ENCODE measurements around the gene IPPK.

Gene IPPK

GRCh38 chr9:92682269-92682668, 12.3 kb upstream of the IPPK start:
- H3K36me3 ChIP-seq (ENCODE audit: control insufficient read depth in 1 of 2, insufficient read depth in 2 of 2, low read length in 2 of 2) = no peaks in the 10 kb centered on the region
- no peak overlapping the region for H3K27ac ChIP-seq (ENCODE audit: low read length)
- no peaks in the 10 kb centered on the region for H3K27me3 ChIP-seq (ENCODE audit: low read depth, low read length)
- no peaks in the 10 kb centered on the region for H3K9me3 ChIP-seq (ENCODE audit: control insufficient read depth in 1 of 2, low read length in 2 of 2)
- no peaks in the 10 kb centered on the region for H3K4me1 ChIP-seq (ENCODE audit: control insufficient read depth in 1 of 2, insufficient read depth in 2 of 2, low read length in 2 of 2)
- H3K4me3 ChIP-seq (ENCODE audit: low read depth in 1 of 2, low read length in 2 of 2) = no peak overlapping the region

DNA sequence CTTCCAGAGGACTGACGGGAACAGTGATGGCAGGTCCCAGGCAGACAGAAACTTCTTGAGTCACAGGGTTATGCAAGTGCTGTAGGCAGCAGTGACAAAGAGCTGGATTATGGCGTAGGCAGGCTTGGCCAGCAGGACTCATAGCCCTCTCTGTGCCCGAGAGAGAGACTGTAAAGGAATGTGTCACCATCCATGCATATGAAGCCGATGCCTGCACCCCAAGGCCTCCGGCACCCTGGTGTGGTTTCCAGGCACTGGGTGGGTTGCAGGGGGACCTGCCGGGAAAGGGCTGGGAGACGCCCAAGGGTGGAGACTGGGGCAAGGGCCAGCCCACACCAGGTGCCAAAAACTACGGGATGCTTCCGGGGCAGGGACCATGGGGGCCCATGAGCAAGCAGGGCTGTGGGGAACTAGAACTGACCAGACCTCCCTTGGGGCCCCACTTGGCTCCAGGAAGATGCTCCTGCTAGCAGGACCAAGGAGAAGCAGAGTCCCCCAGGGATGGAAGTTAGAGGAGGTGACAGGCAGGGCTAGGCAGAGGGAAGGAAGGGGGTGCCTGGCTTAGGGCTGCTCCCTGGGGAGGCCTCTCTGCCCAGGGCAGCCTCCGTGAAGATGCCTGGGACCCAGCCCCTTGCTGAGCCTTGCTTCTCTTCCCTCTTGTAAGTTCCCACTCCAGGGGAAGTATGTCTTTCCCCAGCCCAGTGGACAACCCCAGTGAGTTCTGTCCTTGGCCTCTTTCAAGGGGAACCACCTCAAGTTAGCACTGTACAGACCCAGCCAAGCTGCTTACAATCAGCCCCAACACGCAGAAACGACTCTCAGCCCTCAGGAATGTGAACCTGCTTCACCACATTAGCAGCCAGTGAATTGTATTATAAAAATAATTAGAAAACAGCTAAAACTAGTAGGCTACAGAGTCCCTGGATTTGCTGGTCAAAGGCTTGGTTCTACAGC, 10.5 kb upstream of the IPPK start:
- Histone ChIP-seq H3K27me3 (ENCODE audit: low read depth, low read length) (no peaks in the 10 kb centered on the region), H3K4me1 (ENCODE audit: control insufficient read depth in 1 of 2, insufficient read depth in 2 of 2, low read length in 2 of 2) (no peaks in the 10 kb centered on the region), H3K36me3 (ENCODE audit: control insufficient read depth in 1 of 2, insufficient read depth in 2 of 2, low read length in 2 of 2) (no peaks in the 10 kb centered on the region), H3K4me3 (ENCODE audit: low read depth in 1 of 2, low read length in 2 of 2) (no peak overlapping the region), H3K27ac (ENCODE audit: low read length) (no peak overlapping the region), H3K9me3 (ENCODE audit: control insufficient read depth in 1 of 2, low read length in 2 of 2) (no peaks in the 10 kb centered on the region)

- no peaks in the 10 kb centered on the region for H3K27me3 ChIP-seq (ENCODE audit: low read depth, low read length)
These were observed 9.7 kb upstream of the IPPK start for GRCh38 chr9:92679413-92680165.

DNA sequence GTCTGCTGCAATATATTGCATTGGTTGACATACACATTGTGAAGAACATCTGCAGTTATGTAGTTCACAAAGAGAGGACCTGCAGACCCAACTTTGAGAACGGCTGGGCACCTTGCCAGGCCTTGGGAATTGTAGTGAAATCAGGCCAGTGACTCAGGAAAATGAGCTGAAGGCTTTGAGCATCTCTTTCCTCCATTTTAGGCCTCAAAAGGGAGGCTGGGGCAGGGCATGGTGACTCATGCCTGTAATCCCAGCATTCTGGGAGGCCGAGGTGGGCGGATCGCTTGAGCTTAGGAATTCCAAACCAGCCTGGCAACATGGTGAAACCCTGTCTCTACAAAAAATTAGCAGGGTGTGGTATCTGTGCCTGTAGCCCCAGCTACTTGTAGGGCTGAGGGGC, 1.4 kb upstream of the IPPK start:
- Histone ChIP-seq H3K27ac (ENCODE audit: low read length) (no peak overlapping the region), H3K4me3 (ENCODE audit: low read depth in 1 of 2, low read length in 2 of 2) (peak overlapping the region; percentile 86 to 94), H3K27me3 (ENCODE audit: low read depth, low read length) (no peaks in the 10 kb centered on the region), H3K36me3 (ENCODE audit: control insufficient read depth in 1 of 2, insufficient read depth in 2 of 2, low read length in 2 of 2) (peaks cover 6 to 12% of the 10 kb centered on the region in 2 donors), H3K4me1 (ENCODE audit: control insufficient read depth in 1 of 2, insufficient read depth in 2 of 2, low read length in 2 of 2) (peaks cover 10 to 29% of the 10 kb centered on the region in 2 donors), H3K9me3 (ENCODE audit: control insufficient read depth in 1 of 2, low read length in 2 of 2) (no peaks in the 10 kb centered on the region)

More at GRCh38 chr9:92679413-92680165, 9.7 kb upstream of the IPPK start:
- H3K4me3 ChIP-seq (ENCODE audit: low read depth in 1 of 2, low read length in 2 of 2) = no peak overlapping the region
- H3K9me3 ChIP-seq (ENCODE audit: control insufficient read depth in 1 of 2, low read length in 2 of 2) = no peaks in the 10 kb centered on the region
- H3K4me1 ChIP-seq (ENCODE audit: control insufficient read depth in 1 of 2, insufficient read depth in 2 of 2, low read length in 2 of 2) = no peaks in the 10 kb centered on the region
- H3K27ac ChIP-seq (ENCODE audit: low read length) = no peak overlapping the region
- H3K36me3 ChIP-seq (ENCODE audit: control insufficient read depth in 1 of 2, insufficient read depth in 2 of 2, low read length in 2 of 2) = no peaks in the 10 kb centered on the region

DNA sequence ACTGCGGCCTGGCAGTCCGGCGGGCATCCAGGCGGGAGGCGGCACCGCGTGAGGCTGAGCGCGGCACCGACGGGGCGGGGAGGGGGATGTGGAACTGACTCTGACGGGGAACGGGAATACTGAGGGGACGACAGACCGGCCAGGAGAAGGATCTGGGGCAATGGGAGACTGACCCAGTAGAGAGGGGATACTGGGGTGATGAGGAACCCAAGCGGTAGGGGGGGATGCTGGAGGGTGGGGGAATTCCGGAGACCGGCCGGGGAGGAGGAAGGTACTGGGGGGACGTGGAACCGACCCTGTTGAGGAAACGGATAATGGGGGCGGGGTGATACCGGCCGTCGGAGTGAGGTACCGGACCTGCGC, 423 bp downstream of the IPPK start:
- H3K4me1 ChIP-seq (ENCODE audit: control insufficient read depth in 1 of 2, insufficient read depth in 2 of 2, low read length in 2 of 2) = peaks cover 10 to 40% of the 10 kb centered on the region in 2 donors
- no peaks in the 10 kb centered on the region for H3K9me3 ChIP-seq (ENCODE audit: control insufficient read depth in 1 of 2, low read length in 2 of 2)
- H3K27ac ChIP-seq (ENCODE audit: low read length) = peak overlapping the region; percentile 88
- H3K36me3 ChIP-seq (ENCODE audit: control insufficient read depth in 1 of 2, insufficient read depth in 2 of 2, low read length in 2 of 2) = peaks cover 6 to 18% of the 10 kb centered on the region in 2 donors
- H3K27me3 ChIP-seq (ENCODE audit: low read depth, low read length) = no peaks in the 10 kb centered on the region
- H3K4me3 ChIP-seq (ENCODE audit: low read depth in 1 of 2, low read length in 2 of 2) = peak overlapping the region; percentile 82 to 86

DNA sequence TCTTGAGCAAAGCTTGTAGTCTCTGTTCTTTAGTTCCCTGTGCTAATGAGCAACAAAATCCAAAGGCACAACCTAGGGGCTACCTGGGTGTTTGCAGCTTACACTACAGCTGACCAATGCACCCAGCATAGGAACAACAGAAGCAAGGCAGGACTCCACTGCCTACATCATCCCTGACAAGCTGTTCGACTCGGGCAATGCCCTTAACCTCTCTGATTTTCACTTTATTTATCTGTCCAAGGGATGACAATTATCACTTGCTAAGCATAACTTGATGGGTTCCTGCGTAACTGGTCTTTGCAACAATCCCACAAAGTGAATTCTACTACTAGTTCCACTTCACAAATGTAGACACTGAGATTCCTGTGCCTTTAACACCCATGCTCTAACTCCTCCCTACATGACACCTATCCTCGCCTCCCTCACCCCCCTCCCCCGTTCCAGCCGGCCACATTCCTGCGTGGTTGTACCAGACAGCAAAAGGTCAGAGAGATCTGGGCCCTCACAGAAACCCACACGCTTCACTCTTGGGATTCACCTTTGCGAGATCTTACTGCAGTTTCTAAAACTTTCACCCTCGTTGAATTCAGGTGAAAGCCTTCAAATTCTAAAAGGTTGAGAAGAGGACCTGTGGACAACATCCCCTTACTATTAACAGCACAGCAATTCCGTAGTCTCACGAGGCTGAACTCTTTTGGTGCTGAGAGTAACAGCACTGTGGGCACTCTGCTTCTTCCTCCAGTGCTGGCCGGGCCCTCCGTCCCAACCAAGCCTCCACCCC, 995 bp downstream of the IPPK start:
- peaks cover 6 to 18% of the 10 kb centered on the region in 2 donors for H3K36me3 ChIP-seq (ENCODE audit: control insufficient read depth in 1 of 2, insufficient read depth in 2 of 2, low read length in 2 of 2)
- H3K4me1 ChIP-seq (ENCODE audit: control insufficient read depth in 1 of 2, insufficient read depth in 2 of 2, low read length in 2 of 2) = peaks cover 10 to 41% of the 10 kb centered on the region in 2 donors
- peak overlapping the region; percentile 88 for H3K27ac ChIP-seq (ENCODE audit: low read length)
- H3K27me3 ChIP-seq (ENCODE audit: low read depth, low read length) = no peaks in the 10 kb centered on the region
- no peaks in the 10 kb centered on the region for H3K9me3 ChIP-seq (ENCODE audit: control insufficient read depth in 1 of 2, low read length in 2 of 2)
- H3K4me3 ChIP-seq (ENCODE audit: low read depth in 1 of 2, low read length in 2 of 2) = peak overlapping the region; percentile 82 to 86

DNA sequence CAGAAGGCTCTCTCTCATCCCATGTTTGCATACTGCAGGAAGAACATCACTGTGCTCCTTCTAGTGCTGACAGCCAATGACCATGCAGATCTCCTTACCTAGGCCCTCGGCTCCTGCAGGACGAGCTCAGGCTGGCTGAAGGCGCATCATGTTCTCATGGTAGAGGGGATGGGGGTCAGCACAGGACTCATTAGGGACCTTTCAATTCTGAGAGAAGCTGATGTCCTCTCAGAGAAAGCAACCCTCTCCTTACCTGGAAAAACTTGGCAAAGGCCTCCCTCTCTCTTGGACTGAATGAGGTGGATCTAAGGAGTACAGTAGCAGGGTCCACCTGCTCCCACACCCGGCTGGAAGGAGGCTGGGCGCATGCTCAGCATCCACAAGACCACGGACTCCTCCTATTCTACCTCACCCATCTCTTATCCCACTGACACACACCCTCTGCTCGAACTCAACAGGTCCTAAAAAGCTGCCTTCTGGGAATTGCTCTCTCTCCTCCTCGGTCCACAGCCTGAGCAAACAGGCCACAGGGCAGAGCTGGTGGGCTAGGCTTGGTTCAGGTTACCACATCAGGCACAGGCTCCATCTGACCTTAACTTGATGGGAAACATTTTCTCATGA, 2.9 kb downstream of the IPPK start:
- no peak overlapping the region for H3K4me3 ChIP-seq (ENCODE audit: low read depth in 1 of 2, low read length in 2 of 2)
- no peaks in the 10 kb centered on the region for H3K27me3 ChIP-seq (ENCODE audit: low read depth, low read length)
- no peaks in the 10 kb centered on the region for H3K9me3 ChIP-seq (ENCODE audit: control insufficient read depth in 1 of 2, low read length in 2 of 2)
- peaks cover 10 to 41% of the 10 kb centered on the region in 2 donors for H3K4me1 ChIP-seq (ENCODE audit: control insufficient read depth in 1 of 2, insufficient read depth in 2 of 2, low read length in 2 of 2)
- H3K27ac ChIP-seq (ENCODE audit: low read length) = no peak overlapping the region
- H3K36me3 ChIP-seq (ENCODE audit: control insufficient read depth in 1 of 2, insufficient read depth in 2 of 2, low read length in 2 of 2) = peaks cover 10 to 18% of the 10 kb centered on the region in 2 donors

DNA sequence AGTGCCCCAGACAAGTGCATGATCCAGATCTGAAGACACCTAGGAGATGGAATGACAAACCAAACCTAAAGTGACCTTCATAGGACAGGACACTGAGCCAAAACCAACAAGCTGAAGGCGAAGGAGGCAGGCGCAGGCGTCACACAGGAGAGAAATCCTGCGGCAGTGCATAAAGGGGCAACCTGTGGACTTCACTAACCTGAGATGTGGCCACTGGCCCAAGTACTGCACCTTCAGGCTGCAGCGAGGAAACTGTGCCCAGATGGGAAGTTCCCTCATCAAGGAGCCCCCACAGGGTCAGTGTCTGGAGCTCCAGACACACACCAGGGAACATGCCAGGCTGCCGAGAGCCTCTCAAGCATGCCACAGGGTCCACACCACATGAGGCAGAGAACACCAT, 3.7 kb downstream of the IPPK start:
- H3K36me3 ChIP-seq (ENCODE audit: control insufficient read depth in 1 of 2, insufficient read depth in 2 of 2, low read length in 2 of 2) = peaks cover 10 to 18% of the 10 kb centered on the region in 2 donors
- no peaks in the 10 kb centered on the region for H3K27me3 ChIP-seq (ENCODE audit: low read depth, low read length)
- H3K27ac ChIP-seq (ENCODE audit: low read length) = no peak overlapping the region
- no peaks in the 10 kb centered on the region for H3K9me3 ChIP-seq (ENCODE audit: control insufficient read depth in 1 of 2, low read length in 2 of 2)
- H3K4me3 ChIP-seq (ENCODE audit: low read depth in 1 of 2, low read length in 2 of 2) = no peak overlapping the region
- H3K4me1 ChIP-seq (ENCODE audit: control insufficient read depth in 1 of 2, insufficient read depth in 2 of 2, low read length in 2 of 2) = peaks cover 10 to 37% of the 10 kb centered on the region in 2 donors

GRCh38 chr9:92665836-92666235, 4.1 kb downstream of the IPPK start:
- H3K4me1 ChIP-seq (ENCODE audit: control insufficient read depth in 1 of 2, insufficient read depth in 2 of 2, low read length in 2 of 2) = peaks cover 10 to 33% of the 10 kb centered on the region in 2 donors
- no peaks in the 10 kb centered on the region for H3K9me3 ChIP-seq (ENCODE audit: control insufficient read depth in 1 of 2, low read length in 2 of 2)
- H3K36me3 ChIP-seq (ENCODE audit: control insufficient read depth in 1 of 2, insufficient read depth in 2 of 2, low read length in 2 of 2) = peaks cover 10 to 18% of the 10 kb centered on the region in 2 donors
- H3K27me3 ChIP-seq (ENCODE audit: low read depth, low read length) = no peaks in the 10 kb centered on the region
- H3K4me3 ChIP-seq (ENCODE audit: low read depth in 1 of 2, low read length in 2 of 2) = no peak overlapping the region
- no peak overlapping the region for H3K27ac ChIP-seq (ENCODE audit: low read length)

DNA sequence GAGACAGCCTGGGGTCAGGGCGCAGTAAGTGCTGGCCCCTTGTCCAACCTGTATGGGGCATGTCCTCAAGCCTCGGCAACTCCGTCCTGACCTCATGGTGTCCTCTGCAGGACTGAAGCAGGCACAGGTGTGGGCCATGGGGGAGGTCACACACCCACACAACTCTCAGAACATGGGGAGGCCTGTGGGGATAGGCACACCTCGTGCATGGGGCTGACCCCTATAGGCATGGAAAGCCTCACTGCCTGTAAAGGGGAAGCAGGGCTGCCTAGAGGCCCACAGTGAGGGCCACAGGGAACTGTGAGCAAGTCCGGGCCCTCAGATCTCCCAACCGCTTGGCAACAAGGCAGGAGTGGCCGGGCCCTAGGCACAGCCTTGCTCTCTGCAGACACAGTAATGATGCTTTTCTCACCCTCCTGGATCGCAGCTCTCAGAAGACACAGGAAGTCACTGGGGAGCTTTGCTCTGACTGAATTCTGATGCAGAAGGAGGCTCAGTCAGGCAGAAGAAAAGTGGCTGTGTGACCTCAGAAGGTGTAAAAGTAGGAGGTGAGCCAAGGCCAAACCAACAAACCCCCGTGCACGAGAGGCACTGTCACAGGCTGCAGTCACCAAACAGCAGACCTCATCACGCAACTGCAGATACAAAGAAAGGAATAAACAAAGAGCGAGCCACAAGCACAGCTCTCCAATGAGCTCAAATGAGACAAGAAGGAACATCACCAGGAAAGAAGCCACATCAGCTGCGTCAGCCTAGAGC, 5.4 kb downstream of the IPPK start:
- Histone ChIP-seq H3K9me3 (ENCODE audit: control insufficient read depth in 1 of 2, low read length in 2 of 2) (no peaks in the 10 kb centered on the region), H3K27ac (ENCODE audit: low read length) (no peak overlapping the region), H3K4me1 (ENCODE audit: control insufficient read depth in 1 of 2, insufficient read depth in 2 of 2, low read length in 2 of 2) (peaks cover 10 to 36% of the 10 kb centered on the region in 2 donors)

More for the DNA sequence above, 5.4 kb downstream of the IPPK start:
- Histone ChIP-seq H3K4me3 (ENCODE audit: low read depth in 1 of 2, low read length in 2 of 2) (no peak overlapping the region), H3K36me3 (ENCODE audit: control insufficient read depth in 1 of 2, insufficient read depth in 2 of 2, low read length in 2 of 2) (peaks cover 10 to 15% of the 10 kb centered on the region in 2 donors), H3K27me3 (ENCODE audit: low read depth, low read length) (no peaks in the 10 kb centered on the region)

Measured in muscle layer of duodenum (tissue), 2 donors.